ENCODE results near the gene TIE1.

GRCh38 chr1:43302721-43303470, 2.1 kb downstream of the TIE1 start:
- TF ChIP-seq CTCF (conservative IDR thresholded peaks at IDR 0.05; ENCODE audit: low read length), result no peak
- no peak for TF ChIP-seq EZH2phosphoT487 (IDR thresholded peaks at IDR 0.05; ENCODE audit: borderline replicate concordance, low read depth, low read length)
